Activated effector memory CD4-positive, alpha-beta T cell treated with Interleukin-2 at 50 U/mL for 16 hours (primary cell): ENCODE data around the gene ST3GAL6.

Experiments
- DNase-seq: peaks from one replicate; pipeline ENCODE4 v3.0.0-alpha.2; 2020

ST3GAL6 gene

GRCh38 chr3:98763076-98763475 is at the start of gene ST3GAL6:
Gene ST3GAL6 (plus strand): TSS chr3:98763340. CDS start chr3:98768441, 5,101 bp downstream.
- DNase-seq: no peak

DNA sequence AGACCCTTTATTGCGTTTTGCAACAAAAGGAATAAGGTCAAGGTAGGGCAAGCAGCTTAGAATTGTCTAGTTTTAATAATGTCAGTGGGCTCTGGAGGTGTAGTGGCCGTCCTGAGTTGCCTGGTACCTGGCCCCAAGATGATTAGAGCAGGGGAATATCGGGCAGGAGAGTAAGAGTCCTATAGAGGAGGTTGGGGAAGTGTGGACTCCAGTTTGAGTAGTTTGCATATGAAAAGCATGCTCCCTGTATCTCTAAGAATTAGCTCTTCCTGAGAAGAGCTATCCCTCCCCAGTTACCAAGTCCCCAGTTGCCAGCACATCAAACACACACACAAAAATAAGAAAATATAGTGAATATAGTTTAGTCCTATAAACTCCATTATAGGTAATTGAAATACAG is 49.2 kb upstream of the ST3GAL6 start:
- no peak for DNase-seq

- DNase-seq: no peak
Observed at GRCh38 chr3:98717584-98717983, 45.6 kb upstream of the ST3GAL6 start.

- no peak for DNase-seq
Observed at GRCh38 chr3:98718730-98719129, 44.4 kb upstream of the ST3GAL6 start.

DNA sequence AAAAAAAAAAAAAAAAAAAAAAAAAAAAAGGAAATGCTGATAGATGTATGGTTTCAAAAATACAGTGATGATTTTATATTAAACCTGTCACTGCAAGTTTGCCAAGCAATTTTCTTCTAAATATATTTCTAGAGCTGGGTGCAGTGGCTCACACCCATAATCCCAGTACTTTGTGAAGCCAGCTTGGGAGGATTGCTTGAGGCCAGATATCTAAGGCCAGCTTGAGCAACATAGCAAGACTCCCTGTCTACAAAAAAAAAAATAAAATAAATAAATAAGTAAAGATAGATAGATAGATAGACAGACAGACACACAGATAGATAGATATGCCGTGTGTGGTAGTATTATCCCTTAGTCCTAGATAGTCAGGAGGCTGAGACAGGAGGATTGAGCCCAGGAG is 41.4 kb upstream of the ST3GAL6 start:
- DNase-seq: no peak

DNA sequence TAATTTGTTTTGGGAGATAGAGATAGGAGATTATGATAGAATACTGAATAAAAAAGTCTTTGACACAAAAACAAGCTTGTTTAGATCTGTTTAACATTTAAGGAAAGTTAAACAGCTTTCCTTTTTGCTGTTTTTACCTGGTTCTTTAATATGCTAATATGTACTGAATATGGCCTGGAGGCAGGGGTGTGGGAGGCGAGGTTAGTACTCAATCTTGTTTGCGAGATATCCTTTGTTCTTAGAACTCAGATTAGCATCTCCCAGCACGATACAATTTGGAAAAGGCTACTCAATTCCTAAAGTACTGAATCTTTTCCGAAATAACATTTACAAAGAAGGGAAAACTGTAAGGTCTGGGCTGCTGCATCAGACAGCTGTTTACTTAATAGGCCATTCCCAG is 40.8 kb upstream of the ST3GAL6 start:
- no peak for DNase-seq

GRCh38 chr3:98725352-98725751 is 37.8 kb upstream of the ST3GAL6 start:
- DNase-seq: no peak

DNA sequence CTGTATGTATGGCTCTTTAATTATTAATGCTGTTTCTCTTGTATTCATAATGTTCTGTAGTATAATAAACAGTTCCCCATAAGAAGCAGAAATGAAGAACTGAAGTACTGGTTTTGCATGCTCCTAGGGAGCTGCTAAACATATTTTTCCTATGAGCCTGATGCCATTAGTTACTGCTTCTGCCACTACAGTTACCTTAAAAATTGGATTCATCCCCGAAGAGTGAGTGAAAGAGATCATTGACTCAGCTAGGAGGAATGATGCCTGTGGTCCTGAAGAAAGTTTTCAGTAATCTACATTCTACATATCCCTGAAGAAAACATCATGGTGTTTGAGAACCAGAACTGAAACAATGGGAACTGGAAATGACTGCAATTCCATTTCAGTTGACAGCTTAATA is 37.1 kb upstream of the ST3GAL6 start:
- DNase-seq: no peak

DNA sequence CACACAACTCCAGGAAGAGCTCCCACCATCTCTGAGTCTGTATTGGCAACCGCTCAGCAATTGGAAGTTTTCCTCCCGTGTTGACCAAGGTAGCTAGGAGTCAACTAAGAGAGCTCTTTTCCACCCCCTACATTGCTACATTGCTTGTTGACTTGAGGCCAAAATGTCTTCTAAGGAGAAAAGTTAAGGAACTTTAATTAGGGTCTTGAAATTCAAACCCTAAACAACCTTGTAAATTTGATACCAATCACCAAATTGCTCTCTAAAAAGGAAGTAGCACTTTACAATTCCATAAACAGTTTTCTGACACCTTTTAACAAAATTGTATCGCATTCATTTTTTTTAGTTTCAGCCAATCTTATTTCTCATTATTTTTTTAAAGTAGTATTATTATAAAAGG is 35.5 kb upstream of the ST3GAL6 start:
- no peak for DNase-seq

DNA sequence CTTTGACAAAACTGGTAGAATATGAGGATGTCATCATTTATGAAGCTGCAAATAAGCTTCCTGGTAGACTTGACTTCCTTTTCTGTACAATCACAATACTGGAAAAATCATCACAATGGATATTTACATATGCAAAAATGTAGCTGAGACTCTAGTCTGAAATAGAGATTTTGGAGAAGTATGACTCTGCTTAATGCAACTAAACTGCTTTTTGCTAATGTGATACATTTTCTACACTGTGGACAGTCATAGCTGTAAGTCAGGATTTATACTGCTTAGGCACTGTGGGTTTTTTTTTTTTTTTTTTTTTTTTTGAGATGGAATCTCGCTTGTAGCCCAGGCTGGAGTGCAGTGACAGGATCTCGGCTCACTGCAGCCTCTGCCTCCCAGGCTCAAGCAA is 34.5 kb upstream of the ST3GAL6 start:
- DNase-seq: no peak

GRCh38 chr3:98730338-98730737 is 32.8 kb upstream of the ST3GAL6 start:
- no peak for DNase-seq

- no peak for DNase-seq
Observed at GRCh38 chr3:98730886-98731537, 32.1 kb upstream of the ST3GAL6 start.

GRCh38 chr3:98731720-98732285 is 31.3 kb upstream of the ST3GAL6 start:
- no peak for DNase-seq

GRCh38 chr3:98732286-98733052 is 30.7 kb upstream of the ST3GAL6 start:
- DNase-seq: no peak

- no peak for DNase-seq
Observed at GRCh38 chr3:98733053-98733811, 29.9 kb upstream of the ST3GAL6 start.

DNA sequence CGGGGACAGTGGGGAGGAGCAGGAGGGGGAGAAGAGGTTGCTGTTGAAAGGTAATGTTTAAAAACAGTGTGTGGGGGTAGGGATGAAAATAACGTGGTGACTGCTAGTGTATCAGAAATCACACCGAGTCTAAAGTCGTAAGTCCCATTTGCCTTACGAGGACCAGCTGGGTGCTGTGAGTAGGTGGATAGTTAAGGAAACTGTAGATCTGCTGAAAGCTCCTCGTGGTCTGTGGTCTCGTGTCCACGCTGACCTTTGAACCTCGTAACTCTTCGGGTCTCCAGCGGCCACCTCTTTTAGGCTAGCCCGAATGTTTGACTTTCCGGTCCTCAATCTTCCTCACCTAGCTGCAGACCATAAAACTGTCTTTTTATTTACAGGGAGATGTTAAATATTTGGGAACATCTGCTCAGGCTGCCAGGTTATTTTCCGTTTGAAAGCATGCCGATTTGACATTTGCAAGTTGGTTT is 29.3 kb upstream of the ST3GAL6 start:
- DNase-seq: no peak

DNA sequence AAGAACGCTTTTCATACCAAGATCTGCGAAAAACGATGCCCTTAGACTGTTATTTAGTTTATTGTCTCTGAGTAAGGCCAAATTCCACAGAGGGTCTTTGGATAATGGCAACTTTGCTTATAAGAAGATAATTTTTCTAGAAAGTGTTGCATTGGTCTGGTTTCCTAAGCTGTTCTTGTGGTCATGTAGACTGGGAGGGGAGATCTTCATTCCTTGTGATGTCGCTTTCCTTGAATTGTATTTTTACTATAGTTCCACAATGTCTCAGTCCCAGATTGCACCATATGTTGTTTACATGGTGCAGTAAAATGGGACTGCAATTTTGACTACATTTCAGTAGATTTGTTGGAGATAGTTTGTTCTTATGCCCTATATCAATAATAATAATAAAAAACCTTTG is 28.8 kb upstream of the ST3GAL6 start:
- no peak for DNase-seq

DNA sequence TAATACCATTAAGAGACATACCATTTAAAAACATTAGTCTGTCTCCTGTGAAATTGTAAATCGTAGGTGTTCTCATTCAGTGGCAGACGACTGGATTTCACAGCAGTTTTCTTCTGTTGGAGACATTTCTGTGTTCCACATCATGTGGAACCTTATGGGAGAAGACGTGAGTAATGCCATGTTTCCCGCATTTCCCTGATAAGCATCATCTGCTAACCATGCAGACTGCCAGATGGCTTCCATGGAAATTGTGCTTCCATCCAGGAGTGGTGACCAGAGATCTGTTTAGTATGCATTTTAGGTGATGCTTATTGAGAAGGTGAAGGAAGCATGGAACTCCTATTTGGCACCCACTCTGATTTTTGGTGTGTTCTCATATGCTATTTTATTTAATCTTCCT is 28.4 kb upstream of the ST3GAL6 start:
- DNase-seq: no peak

- no peak for DNase-seq
Observed at GRCh38 chr3:98735296-98735695, 27.8 kb upstream of the ST3GAL6 start.

GRCh38 chr3:98735761-98736269 is 27.3 kb upstream of the ST3GAL6 start:
- no peak for DNase-seq

- DNase-seq: no peak
Observed at GRCh38 chr3:98737301-98737700, 25.8 kb upstream of the ST3GAL6 start.

GRCh38 chr3:98739266-98739665 is 23.9 kb upstream of the ST3GAL6 start:
- DNase-seq: no peak

DNA sequence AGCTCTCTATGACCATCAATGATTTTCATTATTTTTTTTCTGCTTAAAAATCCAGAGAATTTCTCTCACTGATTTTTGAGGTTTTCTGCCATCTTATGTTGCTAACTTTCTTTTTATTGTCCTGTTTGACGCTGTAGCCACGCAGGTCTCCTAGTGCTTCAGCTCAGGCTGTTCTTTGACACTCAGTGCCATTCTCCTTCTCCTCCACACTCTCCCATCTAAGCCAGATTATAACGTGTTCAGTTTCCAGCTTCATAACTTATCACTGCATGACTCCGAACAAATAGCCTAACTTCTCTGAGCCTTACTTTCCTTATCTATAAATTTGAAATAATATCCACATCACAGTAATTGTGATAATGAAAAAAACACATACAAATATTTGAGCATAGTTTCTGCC is 22.8 kb upstream of the ST3GAL6 start:
- no peak for DNase-seq
